Left cardiac atrium (tissue), 4 donors: Measurements from ENCODE around the gene EXO5. TPM values are rescaled to one million over a fixed set of nuclear protein-coding genes. Genes with fewer than 3 reads are reported as not detected.
"Not testable (repeated sequence)": the region's sequence is repeated elsewhere in the genome, so short reads cannot be mapped to it uniquely, and the experiment has no call there.

Experiments
- ATAC-seq, 2 donors: fragments of 200-7000 bp; cut with Tn5 transposase; one replicate each; pipeline ENCODE4 v1.9.1; 2020; ENCODE audit warnings: mild to moderate bottlenecking in 2 of 2, moderate library complexity in 2 of 2
- DNase-seq: peaks from one replicate; pipeline ENCODE4 v3.0.0-alpha.2; 2020
- intact Hi-C, 2 donors: fragments of 100-400 bp; cut with DNase I; formaldehyde crosslinking; loops; one replicate each; pipeline versions ENCODE4 v1.14.1 to v1.15.1; 2022 to 2023
- long read RNA-seq: library from polyadenylated mRNA; unstranded; transcript quantifications from one replicate; pipeline ENCODE4 v2.0.0, GENCODE V29; 2021
- total RNA-seq, 2 donors: library from RNA; stranded (reverse); fragmentation: NEBNext Ultra II Directional; extraction: Animal tissue kit (Norgen Biotek cat#: 25700); gene quantifications; one replicate each; pipeline ENCODE4 v1.2.1, GENCODE V29; 2021
- donor health status: DM: no; HTN: yes; CAD: no.
- donor health status: DM: no; HTN: yes; CAD: no; lungs with severe emphysema.
- donor health status: DM: yes; HTN: yes; CAD: no.
- donor health status: Dilated cardiomyopathy.

Gene EXO5, protein sequence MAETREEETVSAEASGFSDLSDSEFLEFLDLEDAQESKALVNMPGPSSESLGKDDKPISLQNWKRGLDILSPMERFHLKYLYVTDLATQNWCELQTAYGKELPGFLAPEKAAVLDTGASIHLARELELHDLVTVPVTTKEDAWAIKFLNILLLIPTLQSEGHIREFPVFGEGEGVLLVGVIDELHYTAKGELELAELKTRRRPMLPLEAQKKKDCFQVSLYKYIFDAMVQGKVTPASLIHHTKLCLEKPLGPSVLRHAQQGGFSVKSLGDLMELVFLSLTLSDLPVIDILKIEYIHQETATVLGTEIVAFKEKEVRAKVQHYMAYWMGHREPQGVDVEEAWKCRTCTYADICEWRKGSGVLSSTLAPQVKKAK
- total RNA-seq, result 1 to 10 TPM; 4.4 to 5.1 TPM
- long read RNA-seq, partial matches to known transcripts, result 0 of 6 reads
- long read RNA-seq, other reads (novel, unspliced or antisense), result 1 of 6 reads

DNA sequence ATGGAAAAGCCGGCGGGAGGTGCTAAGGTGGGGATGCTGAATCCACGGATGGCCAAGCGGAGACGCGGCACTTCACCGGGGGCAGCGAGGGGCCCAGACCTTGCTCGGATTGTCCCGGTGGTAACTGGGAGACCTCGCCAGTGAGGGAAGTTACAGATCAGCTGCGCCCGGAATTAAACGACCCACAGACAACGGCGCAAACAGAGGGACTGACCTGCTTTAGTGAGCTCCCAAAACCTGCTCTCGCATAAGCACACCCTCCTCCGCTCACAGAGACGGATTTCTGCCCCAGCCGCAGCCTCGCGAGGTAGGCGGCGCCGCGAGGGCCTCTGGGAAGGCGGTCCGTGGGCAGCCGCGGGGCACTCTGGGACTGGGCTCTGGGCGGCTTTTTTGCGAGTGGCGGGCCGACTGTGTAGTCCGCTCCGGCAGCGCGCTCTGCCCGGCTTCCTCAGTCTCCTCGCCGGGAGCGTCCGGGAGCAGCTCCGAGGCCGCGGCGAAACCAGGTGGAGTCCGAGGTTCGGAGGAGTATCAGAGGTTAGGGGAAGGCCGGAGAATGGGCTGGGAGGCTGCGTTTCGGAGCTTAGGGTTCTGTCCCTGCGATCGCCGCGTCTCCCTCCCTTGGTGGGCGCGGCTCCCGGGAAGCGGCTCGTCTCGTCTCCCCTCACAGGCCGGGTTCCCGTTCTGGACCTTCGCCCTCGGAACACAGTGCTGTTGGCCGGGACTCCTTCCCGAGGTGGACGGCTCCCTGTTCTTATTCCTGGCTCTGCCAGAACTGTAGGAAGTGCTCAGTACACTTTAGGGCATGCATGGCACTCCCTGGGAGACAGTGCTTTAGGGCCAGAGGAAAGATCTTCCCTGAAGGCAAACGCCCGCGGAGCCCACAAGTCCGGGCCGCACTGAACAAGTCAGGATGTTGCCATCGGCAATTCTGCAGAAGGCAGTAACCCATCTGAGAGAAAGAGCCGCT is at the start of gene EXO5:
TSS of gene EXO5 (plus strand) at position 393 of the 967 bp plus-strand sequence. CDS start 5,778 bp downstream, outside the sequence.
- intact Hi-C loops, result no loop called here
- peak; percentile 85 for DNase-seq
- ATAC-seq, result peak; percentile 99 to 100

DNA sequence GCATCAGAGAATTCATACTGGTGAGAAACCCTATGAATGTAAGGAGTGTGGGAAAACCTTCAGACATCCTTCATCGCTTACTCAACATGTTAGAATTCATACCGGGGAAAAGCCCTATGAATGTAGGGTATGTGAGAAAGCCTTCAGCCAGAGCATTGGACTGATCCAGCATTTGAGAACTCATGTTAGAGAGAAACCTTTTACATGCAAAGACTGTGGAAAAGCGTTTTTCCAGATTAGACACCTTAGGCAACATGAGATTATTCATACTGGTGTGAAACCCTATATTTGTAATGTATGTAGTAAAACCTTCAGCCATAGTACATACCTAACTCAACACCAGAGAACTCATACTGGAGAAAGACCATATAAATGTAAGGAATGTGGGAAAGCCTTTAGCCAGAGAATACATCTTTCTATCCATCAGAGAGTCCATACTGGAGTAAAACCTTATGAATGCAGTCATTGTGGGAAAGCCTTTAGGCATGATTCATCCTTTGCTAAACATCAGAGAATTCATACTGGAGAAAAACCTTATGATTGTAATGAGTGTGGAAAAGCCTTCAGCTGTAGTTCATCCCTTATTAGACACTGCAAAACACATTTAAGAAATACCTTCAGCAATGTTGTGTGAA is 45.5 kb upstream of the EXO5 start:
- DNase-seq (no peak), ATAC-seq (no peak)
- intact Hi-C loops, result no loop called here

DNA sequence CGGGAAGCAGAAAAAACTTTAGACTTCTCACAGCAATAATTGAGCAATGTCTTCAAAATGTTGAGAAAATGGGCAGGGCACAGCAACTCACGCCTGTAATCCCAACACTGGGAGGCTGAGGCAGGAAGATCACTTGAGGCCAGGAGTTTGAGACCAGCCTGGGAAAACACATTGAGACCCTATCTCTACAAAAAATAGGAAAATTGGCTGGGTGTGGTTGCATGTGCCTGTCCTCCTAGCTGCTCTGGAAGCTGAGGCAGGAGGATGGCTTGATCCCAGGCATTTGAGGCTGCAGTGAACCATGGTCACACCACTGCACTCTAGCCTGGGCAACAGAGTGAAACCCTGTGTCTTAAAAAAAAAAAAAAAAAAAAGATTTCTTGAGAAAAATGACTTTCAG is 39.2 kb upstream of the EXO5 start:
- DNase-seq (no peak), ATAC-seq (no peak)
- intact Hi-C loops, result no loop called here

DNA sequence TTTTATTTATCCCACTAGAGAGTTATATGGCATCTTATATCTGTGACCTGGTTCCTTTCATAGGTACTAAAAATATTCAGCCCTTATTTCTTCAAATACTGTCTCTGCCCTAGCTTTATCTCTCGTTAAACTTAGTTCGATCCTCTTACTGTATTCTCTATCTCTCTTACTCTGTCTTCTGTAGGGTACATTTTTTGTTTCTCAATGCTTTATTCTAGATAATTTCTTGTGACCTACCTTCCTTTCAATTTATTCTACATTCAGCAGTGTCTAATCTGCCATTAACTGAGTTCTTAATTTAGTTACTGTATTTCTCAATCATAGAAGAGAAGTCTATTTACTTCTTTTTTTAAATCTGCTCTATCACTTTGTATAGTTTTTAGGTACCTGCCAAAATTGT is 33.3 kb upstream of the EXO5 start:
- DNase-seq, result no peak
- intact Hi-C loops, result no loop called here
- ATAC-seq, result no peak

DNA sequence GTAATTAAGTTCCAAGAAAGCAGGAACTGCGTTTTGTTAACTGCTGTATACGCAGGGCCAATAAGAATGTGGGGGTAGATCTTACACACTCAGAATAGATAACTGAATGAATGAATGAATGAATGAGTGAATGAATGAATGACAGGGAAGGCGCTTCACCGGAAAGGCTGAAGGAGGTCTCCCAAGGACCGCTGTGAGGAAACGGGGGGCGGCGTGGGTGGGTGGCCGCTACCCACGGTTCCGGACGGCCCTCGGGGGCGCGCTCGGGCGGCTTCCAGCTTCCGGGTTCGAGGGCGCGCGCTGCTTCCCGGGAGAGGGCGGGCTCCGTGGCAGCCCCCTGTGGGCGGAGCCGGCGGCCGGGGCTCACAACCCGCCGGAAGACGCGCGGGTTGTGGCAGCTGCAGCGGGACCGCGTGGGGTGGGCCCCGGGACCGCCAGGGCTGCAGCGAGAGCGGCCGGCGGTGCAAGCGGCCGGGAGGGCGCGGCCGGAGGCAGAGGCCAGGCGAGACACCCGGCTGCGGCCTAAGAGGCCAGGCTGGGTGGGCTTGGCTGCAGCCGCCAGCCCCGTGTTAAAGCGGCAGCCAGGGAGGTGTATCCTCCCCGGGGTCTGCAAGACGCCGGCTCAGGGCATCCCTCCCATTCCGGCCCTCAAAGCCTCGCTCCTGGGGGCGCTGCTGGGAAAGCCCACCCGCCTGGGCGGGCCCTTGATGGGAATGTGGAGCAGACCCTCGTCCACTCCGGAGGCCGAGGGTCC is 31.5 kb upstream of the EXO5 start, which contains the start of gene ZFP69:
TSS of gene ZFP69 (plus strand) at position 367 of the 754 bp plus-strand sequence. CDS start 2,072 bp downstream, outside the sequence.
- peak; percentile 86 for DNase-seq
- intact Hi-C loops, result no loop called here

DNA sequence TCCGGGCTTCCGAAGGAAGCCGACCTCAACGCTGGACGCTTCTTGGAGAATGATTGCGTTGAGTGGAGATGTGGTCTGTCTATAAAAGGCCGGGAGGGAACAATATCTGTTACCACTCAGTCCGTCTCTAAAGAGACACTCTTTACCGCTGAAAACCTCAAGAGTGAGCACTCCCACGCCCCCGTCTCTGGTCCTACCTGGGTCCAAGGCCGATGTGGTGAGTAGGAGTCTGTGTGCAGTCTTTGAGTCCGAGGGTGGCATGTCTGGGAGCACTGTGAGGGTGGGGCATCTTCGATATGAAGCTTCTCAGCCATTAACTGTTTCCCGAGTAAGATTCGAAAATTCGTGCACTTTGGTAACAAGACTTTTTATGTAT is 30.9 kb upstream of the EXO5 start:
- peak; percentile 25 for DNase-seq
- intact Hi-C loops, result no loop called here
- ATAC-seq, result peak; percentile 59 to 60

More for the DNA sequence above, 31.5 kb upstream of the EXO5 start, which contains the start of gene ZFP69:
- ATAC-seq, result peak; percentile 94 to 99

DNA sequence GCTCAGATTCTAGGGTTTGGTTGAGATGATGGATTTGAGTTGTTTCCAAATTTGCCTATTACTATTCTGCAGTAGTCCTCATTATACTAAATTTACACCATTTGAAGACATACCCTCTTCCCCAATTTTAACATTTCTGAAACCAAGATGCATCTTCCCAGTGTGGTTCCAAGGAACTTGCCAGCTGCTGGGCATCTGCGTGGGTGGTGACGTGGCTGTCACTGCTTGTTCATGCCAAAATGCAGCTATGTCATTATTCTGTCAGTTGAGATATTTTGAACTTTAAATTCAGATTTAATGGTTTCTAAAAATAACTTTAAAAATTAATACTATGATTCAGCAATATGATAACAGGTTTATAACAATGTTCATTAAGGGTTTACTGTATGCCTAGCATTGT is 30.3 kb upstream of the EXO5 start:
- intact Hi-C loops, result no loop called here
- DNase-seq, result no peak
- ATAC-seq, result no peak

DNA sequence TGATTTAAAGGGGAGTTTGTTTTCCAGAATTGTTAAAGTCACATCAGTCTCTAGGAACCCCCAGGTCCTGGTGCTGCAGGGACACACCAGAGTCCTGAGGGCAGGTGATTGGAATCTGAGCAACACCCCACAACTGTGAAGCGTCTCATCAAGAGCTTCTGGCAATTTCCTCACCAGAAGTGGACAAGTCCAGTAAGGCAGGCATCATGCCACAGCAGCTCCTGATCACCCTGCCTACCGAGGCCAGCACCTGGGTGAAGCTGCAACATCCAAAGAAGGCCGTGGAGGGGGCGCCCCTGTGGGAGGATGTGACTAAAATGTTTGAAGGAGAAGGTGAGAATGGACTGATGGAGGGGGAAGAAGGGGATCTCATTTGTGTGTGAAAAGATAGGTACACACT is 29.4 kb upstream of the EXO5 start:
- intact Hi-C loops, result no loop called here
- ATAC-seq, result no peak

DNA sequence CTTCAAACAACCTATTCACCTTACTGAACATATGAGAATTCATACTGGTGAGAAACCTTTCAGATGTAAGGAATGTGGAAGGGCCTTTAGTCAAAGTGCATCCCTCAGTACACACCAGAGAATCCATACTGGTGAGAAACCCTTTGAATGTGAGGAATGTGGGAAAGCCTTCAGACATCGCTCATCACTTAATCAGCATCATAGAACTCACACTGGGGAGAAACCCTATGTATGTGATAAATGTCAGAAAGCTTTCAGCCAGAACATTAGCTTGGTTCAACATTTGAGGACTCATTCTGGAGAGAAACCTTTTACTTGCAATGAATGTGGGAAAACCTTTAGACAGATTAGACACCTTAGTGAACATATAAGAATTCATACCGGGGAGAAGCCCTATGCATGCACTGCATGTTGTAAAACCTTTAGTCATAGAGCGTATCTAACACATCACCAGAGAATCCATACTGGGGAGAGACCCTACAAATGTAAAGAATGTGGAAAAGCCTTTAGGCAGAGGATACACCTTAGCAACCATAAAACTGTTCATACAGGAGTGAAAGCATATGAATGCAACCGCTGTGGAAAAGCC is 13.2 kb upstream of the EXO5 start:
- intact Hi-C loops, result no loop called here
- DNase-seq (no peak), ATAC-seq (no peak)

More for the DNA sequence above, 29.4 kb upstream of the EXO5 start:
- no peak for DNase-seq

DNA sequence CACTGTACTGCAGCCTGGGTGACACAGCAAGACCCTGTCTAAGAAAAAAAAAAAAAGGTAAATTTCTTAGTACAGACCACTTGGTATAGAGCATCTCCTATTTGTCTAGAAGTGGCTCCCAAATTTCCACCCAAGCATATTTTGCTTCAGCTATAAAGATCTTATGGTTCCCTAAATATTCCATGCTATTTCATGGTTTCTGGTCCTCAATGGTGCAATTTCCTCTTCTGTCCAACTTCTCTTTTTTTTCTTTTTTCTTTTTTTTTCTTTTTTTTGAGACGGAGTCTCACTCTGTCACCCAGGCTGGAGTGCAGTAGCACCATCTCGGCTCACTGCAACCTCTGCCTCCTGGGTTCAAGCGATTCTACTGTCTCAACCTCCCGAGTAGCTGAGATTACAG is 5.9 kb upstream of the EXO5 start:
- DNase-seq, ATAC-seq, intact Hi-C loops: not testable (repeated sequence)

DNA sequence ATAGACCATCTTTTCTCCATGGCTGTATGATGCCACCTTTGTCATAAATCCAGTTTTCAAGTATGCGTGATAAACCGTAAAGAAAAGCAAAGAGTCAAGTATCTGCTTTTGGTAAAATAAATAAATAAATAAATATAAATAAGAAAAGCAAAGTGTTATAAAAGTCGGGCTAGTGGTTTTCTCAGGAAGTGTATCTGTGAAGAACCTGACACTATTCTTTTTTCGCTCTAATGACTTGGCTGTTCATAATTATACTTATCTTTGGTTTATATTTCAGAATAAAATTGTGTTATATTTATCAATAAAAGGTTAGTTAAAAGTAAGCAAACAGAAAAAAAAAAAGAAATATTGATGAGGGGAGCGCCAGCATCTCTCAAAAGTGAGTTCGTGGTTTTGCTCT is 594 bp upstream of the EXO5 start:
- intact Hi-C loops, result no loop called here
- DNase-seq (no peak), ATAC-seq (no peak)

DNA sequence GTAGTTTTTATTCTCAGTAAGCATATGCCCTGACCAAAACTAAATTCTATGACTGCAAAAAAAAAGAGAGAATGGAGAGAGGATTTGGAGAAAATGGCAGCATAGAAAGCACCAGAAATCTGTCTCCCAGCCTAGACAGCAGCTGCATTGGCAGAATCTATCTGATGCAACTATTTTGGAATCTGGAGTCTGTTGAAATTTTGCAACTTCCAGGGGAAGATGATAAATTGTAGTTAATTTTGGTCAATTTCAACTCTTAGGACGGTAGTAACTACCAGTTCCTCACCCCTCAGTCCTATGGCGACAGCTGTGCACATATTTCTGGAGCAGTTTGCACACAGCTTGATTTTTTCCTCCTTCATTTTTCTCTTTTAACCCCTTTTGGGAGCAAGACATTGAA is 10.9 kb downstream of the EXO5 start:
- intact Hi-C loops, result no loop called here
- no peak for DNase-seq
- no peak for ATAC-seq

DNA sequence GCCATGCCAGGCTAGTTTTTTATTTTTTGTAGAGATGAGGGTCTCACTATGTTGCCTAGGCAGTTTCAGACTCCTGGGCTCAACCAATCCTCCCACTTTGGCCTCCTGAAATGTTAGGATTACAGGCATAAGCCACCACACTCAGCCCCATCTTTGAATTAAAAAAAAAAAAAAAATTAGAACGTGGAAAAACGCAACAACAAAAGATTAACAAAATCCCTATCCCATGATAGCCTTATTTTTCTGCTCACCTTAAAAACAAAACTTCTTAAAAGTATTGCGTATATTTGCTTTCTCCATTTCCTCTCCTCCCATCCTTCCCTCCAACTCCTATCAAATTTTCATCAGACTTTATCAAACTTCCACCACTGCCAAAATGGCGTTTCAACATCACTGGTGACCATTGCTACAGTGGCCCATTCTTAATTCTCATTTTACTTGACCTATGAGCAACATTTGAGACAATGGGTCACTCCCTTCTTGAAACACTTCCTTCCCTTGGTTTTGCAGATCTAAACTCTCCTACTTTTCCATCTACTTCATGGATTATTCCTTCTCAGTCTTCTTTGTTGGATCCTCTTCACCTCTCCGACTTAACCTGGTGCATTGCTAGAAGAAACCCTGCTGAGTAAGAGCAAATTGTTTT is 22.3 kb downstream of the EXO5 start:
- no peak for DNase-seq
- peak; percentile 20 to 21 for ATAC-seq
- intact Hi-C loops, result no loop called here

DNA sequence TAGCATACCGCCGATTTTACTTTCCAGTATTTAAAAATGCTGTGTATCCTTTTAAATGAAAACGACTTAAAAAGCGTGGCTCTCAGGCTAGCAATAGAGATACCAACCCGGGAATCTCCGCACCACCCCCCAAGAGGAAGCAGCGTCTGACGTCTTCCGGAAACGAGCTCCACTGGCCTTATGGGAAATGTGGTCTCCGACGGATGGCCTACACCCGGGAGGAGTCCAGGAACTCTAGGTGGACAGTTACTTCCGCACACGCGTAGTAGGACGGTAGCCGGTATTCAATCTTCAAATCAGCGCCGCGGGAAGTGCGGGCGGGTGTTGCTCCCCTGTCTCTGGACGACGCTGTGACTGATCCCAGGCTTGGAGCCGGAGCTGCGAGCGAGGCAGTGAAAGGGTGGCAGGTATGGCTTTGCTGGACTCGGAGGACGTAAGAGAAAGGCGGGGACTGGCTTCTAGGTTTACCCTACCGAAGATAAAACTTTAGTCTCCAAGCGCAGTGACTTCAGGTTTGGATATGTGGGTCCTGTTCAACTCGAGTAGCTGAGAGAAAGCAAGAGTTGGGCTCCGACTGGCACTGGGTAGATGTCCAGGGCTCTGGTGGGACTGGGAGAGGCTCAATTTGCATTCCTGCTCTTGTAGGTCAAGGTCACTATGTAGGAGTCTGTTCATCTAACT is 23.0 kb downstream of the EXO5 start, which contains the start of gene ZNF684:
TSS of gene ZNF684 (plus strand) at position 257 of the 681 bp plus-strand sequence. CDS start 1,530 bp downstream, outside the sequence.
- intact Hi-C loops, result no loop called here

DNA sequence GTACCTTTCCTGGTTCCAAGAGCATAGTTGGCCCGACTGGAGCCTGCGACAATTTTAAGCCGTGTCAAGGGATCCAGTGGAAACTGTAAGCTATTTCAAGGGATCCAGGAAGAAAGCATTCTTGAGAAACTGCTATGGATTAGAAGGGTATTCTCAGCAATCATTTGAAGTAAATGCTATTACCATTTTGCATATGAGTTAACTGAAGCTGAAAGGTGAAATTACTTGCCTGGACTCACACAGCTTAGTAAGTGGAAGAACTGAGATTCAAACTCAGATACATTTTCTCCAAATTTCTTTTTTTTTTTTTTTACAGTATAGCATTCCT is 23.5 kb downstream of the EXO5 start:
- ATAC-seq (no peak), DNase-seq (no peak)
- intact Hi-C loops, result no loop called here

More for the DNA sequence above, 23.0 kb downstream of the EXO5 start, which contains the start of gene ZNF684:
- ATAC-seq (peak; percentile 99 to 100), DNase-seq (peak; percentile 90)

DNA sequence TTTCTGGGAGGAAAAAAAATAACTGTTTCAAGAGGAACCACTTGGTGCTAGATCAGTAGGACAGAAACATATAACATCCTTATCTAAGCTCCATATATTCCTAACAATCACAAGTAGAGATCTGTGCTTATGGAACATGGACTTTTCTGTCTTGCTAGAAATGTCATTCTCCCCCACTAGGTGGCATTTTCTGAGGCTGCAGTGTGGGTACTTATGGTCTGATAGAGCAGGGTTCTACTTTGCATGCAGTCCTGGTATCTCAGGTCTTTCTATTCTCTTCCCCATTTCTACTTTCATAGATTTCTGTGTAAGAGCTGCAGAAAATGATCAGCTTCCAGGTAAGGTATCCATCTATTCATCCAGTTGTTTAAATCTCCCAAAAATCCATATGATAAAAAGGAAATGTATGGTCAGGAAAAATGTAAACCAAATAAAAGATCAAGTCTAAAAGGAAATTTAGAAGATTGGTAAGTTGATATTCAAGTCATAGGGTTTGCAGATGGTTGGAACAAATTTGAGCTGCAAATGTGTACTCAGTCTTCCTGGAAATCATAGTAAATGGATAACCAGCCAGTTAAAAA is 24.4 kb downstream of the EXO5 start:
- no peak for DNase-seq
- ATAC-seq, result peak in 1 of 2 donors; percentile 12
- intact Hi-C loops, result no loop called here

DNA sequence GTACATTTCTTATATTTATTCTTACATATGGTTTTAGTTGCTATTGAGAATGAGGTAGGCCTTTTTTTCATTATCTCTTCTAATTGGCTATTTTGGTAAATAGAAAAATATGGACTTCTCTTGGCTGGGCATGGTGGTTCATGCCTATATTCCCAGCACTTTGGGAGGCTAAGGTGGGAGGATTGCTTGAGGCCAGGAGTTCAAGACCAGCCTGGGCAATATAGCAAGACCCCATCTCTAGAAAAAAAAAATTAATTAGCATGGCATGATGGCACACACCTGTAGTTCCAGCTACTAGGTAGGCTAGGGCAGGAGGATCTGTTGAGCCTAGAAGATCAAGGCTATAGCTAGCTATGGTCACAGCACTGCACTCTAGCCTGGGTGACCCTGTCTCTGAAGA is 26.0 kb downstream of the EXO5 start:
- ATAC-seq (no peak), DNase-seq (no peak)
- intact Hi-C loops, result no loop called here
